IPS-20b (cell line): ENCODE measurements around the gene APBA2.
"Not testable (repeated sequence)": the region's sequence is repeated elsewhere in the genome, so short reads cannot be mapped to it uniquely, and the experiment has no call there.

Source experiments
- H3K27ac ChIP-seq: one replicate; pipeline ENCODE4 v1.5.1; 2013; ENCODE audit warnings: low read length
- H3K27me3 ChIP-seq: 2 replicates; pipeline ENCODE4 v1.6.1; 2013; ENCODE audit warnings: mild to moderate bottlenecking, low read length, inconsistent platforms; ENCODE audit not compliant: insufficient read depth
- H3K36me3 ChIP-seq: 2 replicates; pipeline ENCODE4 v1.6.1; 2013; ENCODE audit warnings: low read depth, mild to moderate bottlenecking, inconsistent platforms, low read length, moderate library complexity; ENCODE audit not compliant: insufficient read depth
- H3K4me1 ChIP-seq: 2 replicates; pipeline ENCODE4 v1.6.1; 2013; ENCODE audit warnings: mild to moderate bottlenecking, control low read depth, inconsistent platforms, low read length, moderate library complexity; ENCODE audit not compliant: insufficient read depth
- H3K4me3 ChIP-seq: 2 replicates; pipeline ENCODE4 v1.5.1; 2013; ENCODE audit warnings: mild to moderate bottlenecking, low read length, inconsistent platforms
- H3K9ac ChIP-seq: 2 replicates; pipeline ENCODE4 v1.6.1; 2013; ENCODE audit warnings: low read depth, mild to moderate bottlenecking, inconsistent platforms, low read length, moderate library complexity
- H3K9me3 ChIP-seq: 2 replicates; pipeline ENCODE4 v1.6.1; 2013; ENCODE audit warnings: mild to moderate bottlenecking, low read depth, low read length, inconsistent platforms; ENCODE audit not compliant: insufficient read depth

Gene APBA2

DNA sequence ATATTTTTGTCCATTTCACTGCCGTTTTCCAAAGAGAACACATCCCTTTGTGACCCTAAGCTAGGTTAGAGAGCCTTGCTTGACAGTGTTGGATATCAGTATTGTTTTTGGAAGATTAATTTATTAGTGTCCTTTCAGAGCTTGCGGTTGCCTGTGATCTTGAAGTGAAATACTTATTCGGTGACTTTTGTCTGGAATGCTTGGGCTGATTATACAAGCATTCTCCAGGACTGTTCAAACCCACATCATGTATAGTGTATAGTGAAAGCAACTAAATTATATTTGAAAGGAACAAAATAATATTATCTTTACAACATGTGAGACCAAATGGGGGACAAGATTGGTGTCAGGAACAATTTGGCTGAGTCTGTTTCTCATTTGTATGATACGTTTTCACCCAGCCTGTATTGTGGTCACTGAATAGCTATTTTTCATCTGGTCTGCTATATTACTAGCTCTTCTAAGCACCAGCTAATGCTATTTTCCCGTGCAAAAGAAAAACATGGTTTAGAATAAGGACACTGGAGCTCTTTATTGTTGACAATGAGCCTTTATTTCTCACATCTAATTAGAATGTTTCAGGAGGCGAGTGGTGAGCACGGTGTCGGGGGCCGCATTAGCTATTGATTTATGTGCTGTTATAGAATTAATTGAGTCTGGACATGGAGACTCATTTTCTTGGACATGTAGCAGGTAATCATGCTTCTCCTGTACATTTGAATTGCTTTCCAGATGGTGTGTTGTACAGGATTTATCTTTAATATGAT, 158.1 kb downstream of the APBA2 start:
- Histone ChIP-seq H3K4me1 (peaks cover 14% of the 10 kb centered on the region; the same call in 1 of the 2 replicates), H3K9ac (no peak overlapping the region), H3K9me3 (no peaks in the 10 kb centered on the region), H3K36me3 (no peaks in the 10 kb centered on the region), H3K4me3 (no peak overlapping the region), H3K27ac (no peak overlapping the region), H3K27me3 (no peaks in the 10 kb centered on the region)

DNA sequence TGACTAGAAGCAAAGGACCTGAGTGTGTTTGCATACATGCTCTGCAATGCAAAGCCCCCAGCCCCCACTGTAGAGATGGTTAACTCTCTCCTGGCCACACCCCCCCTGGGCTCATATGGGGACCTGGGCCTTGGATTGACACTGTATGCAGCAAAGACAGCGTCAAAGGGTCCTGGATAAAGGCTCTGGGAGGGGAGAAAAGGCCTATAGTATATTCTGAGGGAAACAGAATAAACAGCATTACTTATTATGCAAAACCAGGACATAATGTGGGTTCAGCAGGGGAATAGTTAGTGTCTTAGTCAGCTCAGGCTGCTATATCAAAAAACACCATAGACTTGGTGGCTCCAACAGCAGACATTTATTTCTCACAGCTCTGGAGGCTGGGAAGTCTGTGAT, 158.7 kb downstream of the APBA2 start:
- H3K36me3 ChIP-seq: no peaks in the 10 kb centered on the region
- peaks cover 14% of the 10 kb centered on the region; the same call in 1 of the 2 replicates for H3K4me1 ChIP-seq
- H3K9ac ChIP-seq: no peak overlapping the region
- H3K27ac ChIP-seq: no peak overlapping the region
- H3K9me3 ChIP-seq: no peaks in the 10 kb centered on the region
- H3K27me3 ChIP-seq: no peaks in the 10 kb centered on the region
- no peak overlapping the region for H3K4me3 ChIP-seq

- not testable (repeated sequence) for H3K27me3 ChIP-seq, H3K36me3 ChIP-seq, H3K4me3 ChIP-seq, H3K27ac ChIP-seq, H3K9ac ChIP-seq, H3K9me3 ChIP-seq, H3K4me1 ChIP-seq
These were observed 159.4 kb downstream of the APBA2 start for GRCh38 chr15:29045161-29045560.

GRCh38 chr15:29045717-29046116, 159.9 kb downstream of the APBA2 start:
- Histone ChIP-seq H3K4me3 (no peak overlapping the region), H3K36me3 (no peaks in the 10 kb centered on the region), H3K27me3 (no peaks in the 10 kb centered on the region), H3K9ac (no peak overlapping the region), H3K4me1 (peaks cover 2% of the 10 kb centered on the region; the same call in 1 of the 2 replicates), H3K9me3 (no peaks in the 10 kb centered on the region), H3K27ac (no peak overlapping the region)

DNA sequence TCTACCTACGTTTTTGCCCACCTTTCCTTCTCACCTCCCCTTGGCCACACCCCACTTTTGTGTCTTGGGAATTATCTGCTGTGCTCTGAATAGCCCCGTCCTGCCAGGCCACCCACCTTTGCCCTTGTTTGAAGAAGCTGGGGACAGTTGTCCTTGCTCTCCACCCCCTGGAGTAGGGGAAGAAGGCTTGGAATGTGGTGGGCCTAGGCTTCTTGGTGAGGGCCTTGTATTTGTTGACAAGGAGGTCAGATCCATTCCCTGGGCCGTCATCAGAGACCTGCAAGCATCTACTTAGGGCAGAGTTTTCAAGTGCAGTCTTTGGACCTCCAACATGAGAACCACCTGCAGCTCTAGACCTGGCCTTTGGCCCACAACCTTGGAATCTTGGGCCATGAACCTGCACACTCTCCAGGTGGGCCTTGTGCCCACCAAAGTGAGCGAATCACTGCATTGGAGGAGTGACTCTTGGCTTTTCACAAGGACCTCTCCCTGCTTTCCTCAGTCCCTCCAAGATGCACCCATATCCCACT, 160.6 kb downstream of the APBA2 start:
- no peaks in the 10 kb centered on the region for H3K36me3 ChIP-seq
- no peak overlapping the region for H3K27ac ChIP-seq
- no peaks in the 10 kb centered on the region for H3K9me3 ChIP-seq
- H3K4me3 ChIP-seq: no peak overlapping the region
- H3K9ac ChIP-seq: no peak overlapping the region
- peaks cover 2% of the 10 kb centered on the region; the same call in 1 of the 2 replicates for H3K4me1 ChIP-seq
- H3K27me3 ChIP-seq: no peaks in the 10 kb centered on the region

DNA sequence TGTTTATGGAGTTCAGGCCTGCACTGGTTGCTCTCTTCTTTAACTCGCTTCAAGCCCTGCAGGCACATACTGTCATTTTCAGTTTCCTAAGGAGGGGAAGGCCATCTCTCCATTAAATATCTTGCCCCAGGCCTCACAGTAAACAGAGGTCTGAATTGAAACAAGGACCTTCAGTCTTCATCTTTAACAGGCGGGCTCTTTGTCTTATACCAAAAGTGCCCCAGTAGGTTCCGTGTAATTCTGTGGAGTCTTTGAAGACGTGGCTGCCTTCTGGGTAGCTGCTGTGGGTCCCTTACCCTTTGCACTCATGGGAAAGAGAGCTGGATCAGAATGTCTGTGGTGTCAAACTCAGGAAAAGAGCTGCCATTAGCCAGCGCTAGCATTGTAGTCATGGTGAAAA, 161.2 kb downstream of the APBA2 start:
- Histone ChIP-seq H3K27ac (no peak overlapping the region), H3K9me3 (no peaks in the 10 kb centered on the region), H3K36me3 (no peaks in the 10 kb centered on the region), H3K9ac (no peak overlapping the region), H3K4me3 (no peak overlapping the region), H3K4me1 (peaks cover 2% of the 10 kb centered on the region; the same call in 1 of the 2 replicates), H3K27me3 (no peaks in the 10 kb centered on the region)

DNA sequence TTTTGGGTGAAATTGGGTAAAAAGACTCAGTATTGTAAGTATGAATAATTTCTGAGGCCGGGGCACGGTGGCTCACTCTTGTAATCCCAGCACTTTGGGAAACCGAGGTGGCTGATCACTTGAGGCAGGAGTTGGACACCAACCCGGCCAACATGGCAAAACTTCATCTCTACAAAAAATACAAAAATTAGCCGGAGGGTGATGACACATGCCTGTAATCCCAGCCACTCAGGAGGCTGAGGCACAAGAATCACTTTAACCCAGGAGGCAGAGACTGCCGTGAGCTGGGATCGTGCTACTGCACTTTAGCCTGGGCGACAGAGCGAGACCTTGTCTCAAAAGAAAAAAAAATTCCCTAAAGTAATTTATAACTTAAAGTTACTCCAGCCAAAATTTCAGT, 162.2 kb downstream of the APBA2 start:
- H3K4me3 ChIP-seq: no peak overlapping the region
- no peaks in the 10 kb centered on the region for H3K27me3 ChIP-seq
- H3K36me3 ChIP-seq: no peaks in the 10 kb centered on the region
- peaks cover 2% of the 10 kb centered on the region; the same call in 1 of the 2 replicates for H3K4me1 ChIP-seq
- H3K9me3 ChIP-seq: no peaks in the 10 kb centered on the region
- H3K9ac ChIP-seq: no peak overlapping the region
- H3K27ac ChIP-seq: no peak overlapping the region

- no peaks in the 10 kb centered on the region for H3K4me1 ChIP-seq
- no peaks in the 10 kb centered on the region for H3K36me3 ChIP-seq
- H3K9ac ChIP-seq: no peak overlapping the region
- H3K27me3 ChIP-seq: no peaks in the 10 kb centered on the region
- no peaks in the 10 kb centered on the region; the same call in 1 of the 2 replicates for H3K9me3 ChIP-seq
- no peak overlapping the region for H3K4me3 ChIP-seq
- no peak overlapping the region for H3K27ac ChIP-seq
These were observed 165.1 kb downstream of the APBA2 start for GRCh38 chr15:29050870-29051269.

- H3K27ac ChIP-seq: no peak overlapping the region
These were observed 165.6 kb downstream of the APBA2 start for GRCh38 chr15:29051422-29051821.

DNA sequence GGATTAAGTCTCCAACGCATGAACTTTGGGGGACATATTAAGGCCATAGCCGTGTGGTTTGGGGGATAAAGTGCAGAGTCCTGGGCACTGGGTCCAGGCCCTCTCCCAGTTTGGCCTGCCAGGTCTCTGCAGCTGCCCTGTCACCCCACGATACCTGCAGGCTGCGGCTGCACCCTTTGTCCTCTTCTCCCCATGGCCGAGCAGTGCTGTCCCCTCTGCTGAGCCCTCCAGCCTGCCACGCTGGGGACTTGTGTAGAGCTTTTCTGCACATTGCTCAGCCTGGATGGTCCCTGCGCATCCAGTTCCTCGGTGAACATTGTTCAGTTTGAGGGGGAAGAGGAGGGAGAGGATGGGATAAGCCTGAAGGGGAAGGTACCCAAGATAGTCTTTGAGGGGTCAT, 167.2 kb downstream of the APBA2 start:
- Histone ChIP-seq H3K4me1 (peaks cover 14% of the 10 kb centered on the region; the same call in 1 of the 2 replicates), H3K27ac (no peak overlapping the region), H3K9me3 (no peaks in the 10 kb centered on the region; the same call in 1 of the 2 replicates), H3K4me3 (no peak overlapping the region), H3K27me3 (no peaks in the 10 kb centered on the region), H3K36me3 (no peaks in the 10 kb centered on the region), H3K9ac (no peak overlapping the region)

More at GRCh38 chr15:29051422-29051821, 165.6 kb downstream of the APBA2 start:
- no peak overlapping the region for H3K4me3 ChIP-seq
- no peaks in the 10 kb centered on the region for H3K4me1 ChIP-seq
- no peaks in the 10 kb centered on the region; the same call in 1 of the 2 replicates for H3K9me3 ChIP-seq
- H3K27me3 ChIP-seq: no peaks in the 10 kb centered on the region
- H3K36me3 ChIP-seq: no peaks in the 10 kb centered on the region
- no peak overlapping the region for H3K9ac ChIP-seq

DNA sequence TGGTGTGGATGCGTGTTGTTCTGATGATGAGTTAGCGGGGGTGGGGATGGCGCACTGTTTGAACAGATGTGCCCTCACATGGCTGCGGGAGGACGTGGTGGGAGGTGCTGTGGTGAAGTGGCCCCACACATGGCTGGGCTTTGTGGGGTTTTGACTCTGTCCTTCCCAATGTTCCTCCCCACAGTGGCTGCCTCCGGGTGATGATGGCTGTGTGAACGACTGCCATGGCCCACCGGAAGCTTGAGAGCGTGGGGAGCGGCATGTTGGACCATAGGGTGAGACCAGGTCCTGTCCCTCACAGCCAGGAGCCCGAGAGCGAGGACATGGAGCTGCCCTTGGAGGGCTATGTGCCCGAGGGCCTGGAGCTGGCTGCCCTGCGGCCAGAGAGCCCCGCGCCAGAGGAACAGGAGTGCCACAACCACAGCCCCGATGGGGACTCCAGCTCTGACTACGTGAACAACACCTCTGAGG, 167.9 kb downstream of the APBA2 start:
- H3K9me3 ChIP-seq: no peaks in the 10 kb centered on the region; the same call in 1 of the 2 replicates
- no peak overlapping the region for H3K4me3 ChIP-seq
- peaks cover 14% of the 10 kb centered on the region; the same call in 1 of the 2 replicates for H3K4me1 ChIP-seq
- no peak overlapping the region for H3K9ac ChIP-seq
- no peaks in the 10 kb centered on the region for H3K27me3 ChIP-seq
- no peak overlapping the region for H3K27ac ChIP-seq
- H3K36me3 ChIP-seq: no peaks in the 10 kb centered on the region
